Endodermal cell (in vitro differentiated cells): ENCODE measurements around the gene CLIP1. TPM values are rescaled to one million over a fixed set of nuclear protein-coding genes. Genes with fewer than 3 reads are reported as not detected.

ENCODE experiments used
- DNase-seq: peaks from one replicate; pipeline ENCODE4 v3.0.0-alpha.2; 2017
- H3K27ac ChIP-seq: 2 replicates; pipeline ENCODE4 v1.5.1; 2013; ENCODE audit warnings: mild to moderate bottlenecking, low read depth, low read length, moderate library complexity
- H3K27me3 ChIP-seq: 2 replicates; pipeline ENCODE4 v1.6.1; 2013; ENCODE audit warnings: mild to moderate bottlenecking, low read length, moderate library complexity; ENCODE audit not compliant: insufficient read depth, control insufficient read depth, poor library complexity, severe bottlenecking
- H3K36me3 ChIP-seq: 2 replicates; pipeline ENCODE4 v1.7.0; 2013; ENCODE audit warnings: mild to moderate bottlenecking, low read length, moderate library complexity; ENCODE audit not compliant: control insufficient read depth, insufficient read depth
- H3K4me1 ChIP-seq: one replicate; pipeline ENCODE4 v1.7.0; 2013; ENCODE audit warnings: low read length; ENCODE audit not compliant: control insufficient read depth, insufficient read depth
- H3K4me3 ChIP-seq: 2 replicates; pipeline ENCODE4 v1.5.1; 2013; ENCODE audit warnings: mild to moderate bottlenecking, low read length, moderate library complexity
- H3K9ac ChIP-seq: 2 replicates; pipeline ENCODE4 v1.6.1; 2013; ENCODE audit warnings: mild to moderate bottlenecking, low read length, moderate library complexity; ENCODE audit not compliant: poor library complexity, severe bottlenecking; ENCODE audit errors: extremely low read depth
- H3K9me3 ChIP-seq: 2 replicates; pipeline ENCODE4 v1.6.1; 2013; ENCODE audit warnings: mild to moderate bottlenecking, low read length, moderate library complexity; ENCODE audit not compliant: control insufficient read depth
- H3K27ac Mint-ChIP-seq: 2 replicates; pipeline ENCODE4 v1.8.0; 2020; ENCODE audit warnings: mixed read lengths
- H3K27me3 Mint-ChIP-seq: 2 replicates; pipeline ENCODE4 v1.8.0; 2021; ENCODE audit warnings: mild to moderate bottlenecking, mixed read lengths; ENCODE audit not compliant: insufficient read depth
- H3K36me3 Mint-ChIP-seq: 2 replicates; pipeline ENCODE4 v1.8.0; 2020; ENCODE audit warnings: low read depth, mixed read lengths
- H3K4me1 Mint-ChIP-seq: 2 replicates; pipeline ENCODE4 v1.8.0; 2020; ENCODE audit warnings: mixed read lengths
- H3K4me3 Mint-ChIP-seq: 2 replicates; pipeline ENCODE4 v1.8.0; 2020; ENCODE audit warnings: mild to moderate bottlenecking, moderate library complexity, mixed read lengths
- H3K9me3 Mint-ChIP-seq: 2 replicates; pipeline ENCODE4 v1.8.0; 2020; ENCODE audit warnings: mild to moderate bottlenecking, mixed read lengths
- CTCF ChIP-seq: fragments of 200-600 bp; sonication (generic); conservative IDR thresholded peaks from 2 replicates; pipeline ENCODE4 v1.5.0; 2021; ENCODE audit warnings: antibody characterized with exemption, mild to moderate bottlenecking
- WGBS, 2 experiments: methylation state at CpG; one replicate each; pipeline versions ENCODE4 v1.1.5 to v1.1.7; 2013; ENCODE audit warnings: missing lambda C conversion rate in 2 of 2, mixed read lengths in 1 of 2; ENCODE audit not compliant: insufficient coverage in 1 of 2, insufficient read length in 1 of 2; 5-methylcytosine and 5-hydroxymethylcytosine counted together
- total RNA-seq, 2 donors: library from RNA; stranded (reverse); fragmentation: NEBNext Ultra II Directional in 1 of 2; extraction: Animal tissue kit (Norgen Biotek cat#: 25700) in 1 of 2; gene quantifications; 2 replicates in 1 of 2; 3 replicates in 1 of 2; pipeline ENCODE4 v1.2.1, GENCODE V29; 2021

CLIP1 gene
- total RNA-seq, 2 donors from 2014 or later, result 56.5 to 65.1 TPM

- Histone ChIP-seq H3K4me3 (no peak overlapping the region), H3K9ac (no peak overlapping the region), H3K27me3 (no peaks in the 10 kb centered on the region), H3K4me1 (no peaks in the 10 kb centered on the region), H3K27ac (no peak overlapping the region), H3K9me3 (no peaks in the 10 kb centered on the region), H3K36me3 (no peaks in the 10 kb centered on the region)
- DNase-seq, result peak; percentile 24
- H3K27ac Mint-ChIP-seq, result no peak overlapping the region
- TF ChIP-seq CTCF, result no peak
- WGBS, 2 experiments, result 96% methylated on average over 2 of the region's 2 CpGs; no CpG with 5 or more reads in 1 of the 2 experiments
- H3K9me3 Mint-ChIP-seq, result no peaks in the 10 kb centered on the region
- no peaks in the 10 kb centered on the region for H3K36me3 Mint-ChIP-seq
- H3K4me1 Mint-ChIP-seq, result no peaks in the 10 kb centered on the region
- H3K4me3 Mint-ChIP-seq, result no peak overlapping the region
- H3K27me3 Mint-ChIP-seq, result no peaks in the 10 kb centered on the region
Measured at GRCh38 chr12:122459211-122459610, 36.7 kb upstream of the CLIP1 start.

- Mint-ChIP-seq H3K9me3 (no peaks in the 10 kb centered on the region), H3K4me3 (no peak overlapping the region), H3K27me3 (no peaks in the 10 kb centered on the region), H3K4me1 (no peaks in the 10 kb centered on the region), H3K36me3 (no peaks in the 10 kb centered on the region), H3K27ac (no peak overlapping the region)
- no peak for TF ChIP-seq CTCF
- no peak overlapping the region for H3K4me3 ChIP-seq
- H3K9ac ChIP-seq, result no peak overlapping the region
- H3K27ac ChIP-seq, result no peak overlapping the region
- WGBS, 2 experiments, result 91 to 96% methylated on average over 13 to 17 of the region's 17 CpGs
- DNase-seq, result peak; percentile 34
- no peaks in the 10 kb centered on the region for H3K36me3 ChIP-seq
- no peaks in the 10 kb centered on the region for H3K9me3 ChIP-seq
- H3K27me3 ChIP-seq, result no peaks in the 10 kb centered on the region
- H3K4me1 ChIP-seq, result no peaks in the 10 kb centered on the region
Measured at GRCh38 chr12:122458105-122459035, 35.9 kb upstream of the CLIP1 start.

GRCh38 chr12:122457627-122458026, 35.2 kb upstream of the CLIP1 start:
- 81 to 94% methylated on average over 2 of the region's 2 CpGs for whole genome bisulfite sequencing, 2 experiments
- Mint-ChIP-seq H3K4me3 (no peak overlapping the region), H3K36me3 (no peaks in the 10 kb centered on the region), H3K27me3 (no peaks in the 10 kb centered on the region), H3K9me3 (no peaks in the 10 kb centered on the region), H3K4me1 (peaks cover 5% of the 10 kb centered on the region), H3K27ac (no peak overlapping the region)
- Histone ChIP-seq H3K4me3 (no peak overlapping the region), H3K4me1 (no peaks in the 10 kb centered on the region), H3K9me3 (no peaks in the 10 kb centered on the region), H3K36me3 (no peaks in the 10 kb centered on the region), H3K27me3 (no peaks in the 10 kb centered on the region), H3K27ac (no peak overlapping the region), H3K9ac (no peak overlapping the region)
- DNase-seq, result peak; percentile 29
- TF ChIP-seq CTCF, result no peak
